ENCODE measurements around the gene PAK4. TPM values are rescaled to one million over a fixed set of nuclear protein-coding genes. Genes with fewer than 3 reads are reported as not detected.
"Not testable (repeated sequence)": the region's sequence is repeated elsewhere in the genome, so short reads cannot be mapped to it uniquely, and the experiment has no call there.

Gene PAK4
- polyA plus RNA-seq, 1 donor from 2014 or later: 3.7 TPM

DNA sequence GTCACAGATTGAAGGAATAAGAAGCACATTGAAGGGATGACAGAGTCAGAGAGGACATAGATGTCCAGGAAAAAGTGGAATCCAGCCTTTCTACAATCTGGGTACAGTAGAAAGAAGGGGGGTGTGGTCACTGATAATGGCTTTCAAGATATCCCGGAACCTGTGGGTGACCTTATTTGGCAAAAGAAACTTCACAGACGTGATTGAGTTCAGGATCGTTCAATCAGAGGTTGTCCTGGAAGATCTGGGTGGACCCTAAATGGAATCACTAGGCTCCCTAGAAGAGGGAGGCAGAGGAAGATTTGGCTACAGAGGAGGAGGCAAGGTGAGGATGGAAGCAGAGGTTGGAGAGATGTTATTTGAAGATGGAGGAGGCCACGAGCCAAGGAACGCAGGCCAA is 91.5 kb downstream of the PAK4 start:
- peaks cover 3% of the 10 kb centered on the region for H3K36me3 Mint-ChIP-seq
- peaks cover 0 to 6% (median 5%) of the 10 kb centered on the region in 3 donors for H3K9me3 Mint-ChIP-seq
- no peak overlapping the region for H3K27ac Mint-ChIP-seq
- peaks cover 0 to 1% (median 0%) of the 10 kb centered on the region in 3 donors for H3K4me1 Mint-ChIP-seq
- H3K27me3 Mint-ChIP-seq: peaks cover 17% of the 10 kb centered on the region
- H3K4me3 Mint-ChIP-seq: no peak overlapping the region

DNA sequence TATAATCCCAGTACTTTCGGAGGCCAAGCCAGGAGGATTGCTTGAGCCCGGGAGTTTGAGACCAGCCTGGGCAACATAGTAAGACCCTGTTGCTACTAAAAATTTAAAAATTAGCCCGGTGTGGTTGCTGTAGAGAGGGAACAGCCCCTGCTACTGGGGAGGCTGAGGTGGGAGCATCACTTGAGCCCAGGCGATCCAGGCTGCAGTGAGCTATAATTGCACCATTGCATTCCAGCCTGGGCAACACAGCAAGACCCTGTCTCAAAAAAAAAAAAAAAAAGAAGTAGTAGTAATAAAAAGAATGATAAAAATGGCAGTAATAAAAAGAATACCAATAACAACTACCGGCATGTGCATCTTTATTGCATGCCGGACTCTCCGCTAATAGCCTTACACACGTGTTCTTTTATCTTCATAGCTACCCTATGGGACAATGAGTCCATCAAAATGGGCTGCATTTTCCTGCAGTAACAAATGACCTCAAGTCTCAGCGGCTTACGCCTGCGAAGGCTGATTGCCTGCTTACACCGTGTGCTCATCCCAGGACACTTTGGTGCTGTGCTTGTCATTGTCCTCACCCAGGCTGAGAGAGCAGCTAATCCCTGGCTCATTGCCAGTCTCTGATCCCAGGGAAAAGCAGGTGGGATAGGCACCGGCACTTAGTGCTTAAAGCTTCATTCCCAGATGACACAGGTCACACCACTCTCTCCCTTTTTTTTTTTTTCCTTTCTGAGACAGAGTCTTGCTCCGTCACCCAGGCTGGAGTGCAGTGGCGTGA is 92.8 kb downstream of the PAK4 start:
- H3K4me3 Mint-ChIP-seq: no peak overlapping the region
- peaks cover 23% of the 10 kb centered on the region for H3K27me3 Mint-ChIP-seq
- H3K36me3 Mint-ChIP-seq: peaks cover 3% of the 10 kb centered on the region
- H3K9me3 Mint-ChIP-seq: peaks cover 0 to 6% (median 5%) of the 10 kb centered on the region in 3 donors
- H3K4me1 Mint-ChIP-seq: peaks cover 0 to 1% (median 0%) of the 10 kb centered on the region in 3 donors
- no peak overlapping the region for H3K27ac Mint-ChIP-seq

DNA sequence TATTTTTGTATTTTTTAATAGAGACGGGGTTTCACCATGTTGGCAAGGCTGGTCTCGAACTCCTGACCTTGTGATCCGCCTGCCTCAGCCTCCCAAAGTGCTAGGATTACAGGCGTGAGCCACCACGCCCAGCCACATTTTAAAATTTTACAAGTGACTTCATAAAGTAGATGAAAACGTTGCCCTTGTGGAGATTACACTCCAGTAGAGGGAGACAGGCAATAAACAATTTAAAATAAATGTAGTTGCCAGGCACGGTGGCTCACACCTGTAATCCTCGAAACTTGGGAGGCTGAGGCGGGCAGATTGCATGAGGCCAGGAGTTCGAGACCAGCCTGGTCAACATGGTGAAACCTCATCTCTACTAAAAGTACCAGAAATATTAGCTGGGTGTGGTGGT is 93.5 kb downstream of the PAK4 start:
- H3K4me3 Mint-ChIP-seq, H3K36me3 Mint-ChIP-seq: not testable (repeated sequence)
- H3K27me3 Mint-ChIP-seq: peaks cover 29% of the 10 kb centered on the region

DNA sequence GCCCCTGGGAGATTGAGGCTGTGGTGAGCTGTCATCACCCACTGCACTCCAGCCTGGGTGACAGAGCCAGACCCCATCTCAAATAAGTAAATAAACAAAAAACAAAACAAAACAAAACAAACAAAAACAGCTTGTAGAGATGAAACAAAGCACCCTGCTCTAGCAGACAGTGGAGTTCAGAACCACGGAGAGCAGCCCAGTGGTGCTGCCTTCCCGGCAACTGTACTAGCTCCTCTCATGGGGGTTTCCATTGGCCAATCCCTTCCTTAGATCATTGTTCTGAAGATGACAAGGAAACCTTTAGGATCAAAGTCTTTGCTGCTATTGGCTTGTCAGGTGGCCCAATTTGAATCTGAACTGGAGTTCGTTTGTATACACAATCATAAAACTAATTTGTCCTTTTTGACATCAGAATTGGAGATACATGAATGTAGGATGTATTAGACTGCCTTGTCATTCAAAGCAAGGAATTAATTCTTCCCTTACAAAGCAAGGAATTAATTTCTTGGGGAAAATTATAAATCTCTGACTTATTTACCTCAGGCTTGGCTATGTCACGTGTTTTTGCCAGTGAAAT is 98.2 kb downstream of the PAK4 start:
- H3K4me3 Mint-ChIP-seq: no peak overlapping the region
- H3K9me3 Mint-ChIP-seq: peaks cover 0 to 1% (median 0%) of the 10 kb centered on the region in 3 donors
- no peak overlapping the region for H3K27ac Mint-ChIP-seq
- H3K4me1 Mint-ChIP-seq: peaks cover 0 to 1% (median 0%) of the 10 kb centered on the region in 3 donors
- peaks cover 38% of the 10 kb centered on the region for H3K27me3 Mint-ChIP-seq
- H3K36me3 Mint-ChIP-seq: peaks cover 3% of the 10 kb centered on the region

More for the DNA sequence above, 93.5 kb downstream of the PAK4 start:
- not testable (repeated sequence) for H3K27ac Mint-ChIP-seq, H3K4me1 Mint-ChIP-seq, H3K9me3 Mint-ChIP-seq

DNA sequence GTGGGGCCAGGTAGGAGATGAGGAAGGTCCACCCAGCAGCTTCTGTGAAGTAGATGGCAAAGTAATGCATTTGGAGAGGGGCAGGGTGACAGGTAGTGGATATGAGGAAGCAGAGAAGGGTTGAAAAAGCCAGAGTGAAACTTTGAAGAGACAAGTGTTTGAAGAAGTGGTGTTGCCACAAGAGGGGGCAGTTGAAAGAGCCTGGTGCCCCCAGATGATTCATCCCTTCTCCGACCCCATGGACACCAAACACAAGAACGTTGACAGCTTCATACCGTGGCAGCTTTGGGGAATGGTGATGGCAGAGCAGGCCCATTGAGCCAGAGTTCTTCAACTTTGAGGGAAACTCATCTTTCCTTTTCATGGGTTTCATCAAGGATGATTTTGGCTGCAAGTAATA is 99.3 kb downstream of the PAK4 start:
- H3K4me3 Mint-ChIP-seq: no peak overlapping the region
- peaks cover 34% of the 10 kb centered on the region for H3K27me3 Mint-ChIP-seq
- H3K36me3 Mint-ChIP-seq: no peaks in the 10 kb centered on the region
- H3K27ac Mint-ChIP-seq: no peak overlapping the region
- H3K4me1 Mint-ChIP-seq: no peaks in the 10 kb centered on the region
- no peaks in the 10 kb centered on the region for H3K9me3 Mint-ChIP-seq

Other genes starting within 250 kb of the PAK4 start
- 61.3 TPM for gene RINL, start 247.5 kb upstream of the PAK4 start, polyA plus RNA-seq
- 45.5 TPM for gene SIRT2, start 226.2 kb upstream of the PAK4 start, polyA plus RNA-seq
- 18.2 TPM for gene NFKBIB, start 225.8 kb upstream of the PAK4 start, polyA plus RNA-seq
- gene CCER2, start 213.6 kb upstream of the PAK4 start, polyA plus RNA-seq: not detected
- 21.7 TPM for gene SARS2, start 195.0 kb upstream of the PAK4 start, polyA plus RNA-seq
- 75.4 TPM for gene MRPS12, start 194.8 kb upstream of the PAK4 start, polyA plus RNA-seq
- gene FBXO17, start 150.0 kb upstream of the PAK4 start, polyA plus RNA-seq: not detected
- gene FBXO27, start 93.2 kb upstream of the PAK4 start, polyA plus RNA-seq: 0.38 TPM
- not detected for gene ACP7, start 41.4 kb upstream of the PAK4 start, polyA plus RNA-seq
- gene NCCRP1, start 71.2 kb downstream of the PAK4 start, polyA plus RNA-seq: not detected
- not detected for gene SYCN, start 78.5 kb downstream of the PAK4 start, polyA plus RNA-seq
- not detected for gene IFNL3, start 119.2 kb downstream of the PAK4 start, polyA plus RNA-seq
- gene IFNL4, start 123.1 kb downstream of the PAK4 start, polyA plus RNA-seq: not detected
- gene IFNL2, start 142.6 kb downstream of the PAK4 start, polyA plus RNA-seq: not detected
- not detected for gene IFNL1, start 170.6 kb downstream of the PAK4 start, polyA plus RNA-seq
- gene LRFN1, start 195.1 kb downstream of the PAK4 start, polyA plus RNA-seq: 2.2 TPM
- gene GMFG, start 210.3 kb downstream of the PAK4 start, polyA plus RNA-seq: 719 TPM
- gene SAMD4B, start 216.6 kb downstream of the PAK4 start, polyA plus RNA-seq: 22.2 TPM